HG03354 (cell line): Measurements from ENCODE around the gene BANF2.

ENCODE experiments used
- ATAC-seq: cut with Tn5 transposase; IDR thresholded peaks from one replicate; pipeline ENCODE4 v1.9.1; 2021; ENCODE audit warnings: mild to moderate bottlenecking; ENCODE audit not compliant: unreplicated experiment, poor library complexity, severe bottlenecking

BANF2 gene

DNA sequence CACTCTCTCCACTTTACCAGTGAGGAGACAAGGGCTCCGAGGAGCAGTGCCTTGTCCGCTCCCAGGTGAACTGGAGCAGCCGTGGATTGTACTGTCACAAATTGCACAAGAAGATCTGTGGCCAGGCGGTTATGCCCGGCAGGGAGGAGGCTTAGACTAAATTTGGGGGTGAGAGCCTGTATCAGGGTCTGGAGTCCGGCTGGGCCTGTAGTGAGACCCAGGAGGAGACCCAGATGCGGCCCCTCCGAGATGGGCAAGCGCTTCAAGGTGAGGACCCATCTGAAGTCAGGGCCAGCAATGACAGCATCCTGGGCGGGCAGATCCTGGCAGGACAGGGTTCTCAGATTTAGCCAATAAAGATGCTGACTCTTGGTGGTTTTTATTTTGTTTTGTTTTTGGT lies 27.6 kb downstream of the BANF2 start:
- ATAC-seq: no peak

DNA sequence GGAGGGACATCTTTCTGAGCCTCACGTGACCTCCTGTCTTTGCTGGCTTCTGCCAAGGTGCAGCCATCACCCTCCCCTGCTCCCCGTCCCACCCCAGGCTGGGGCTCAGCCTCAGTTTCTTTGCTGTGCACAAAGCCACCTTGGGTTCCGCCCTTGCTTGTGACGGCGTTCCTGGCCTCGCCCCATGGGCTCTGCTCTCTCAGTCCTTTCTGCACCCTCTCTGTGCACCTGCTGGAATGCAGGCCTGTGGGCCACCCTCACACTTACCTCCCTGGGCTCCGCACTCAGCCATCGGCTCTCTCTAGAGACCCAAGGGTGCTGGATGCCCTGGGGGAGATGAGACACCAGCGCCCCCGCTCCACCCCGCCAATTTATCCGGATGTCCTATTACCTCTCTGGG lies 28.3 kb downstream of the BANF2 start:
- no peak for ATAC-seq

DNA sequence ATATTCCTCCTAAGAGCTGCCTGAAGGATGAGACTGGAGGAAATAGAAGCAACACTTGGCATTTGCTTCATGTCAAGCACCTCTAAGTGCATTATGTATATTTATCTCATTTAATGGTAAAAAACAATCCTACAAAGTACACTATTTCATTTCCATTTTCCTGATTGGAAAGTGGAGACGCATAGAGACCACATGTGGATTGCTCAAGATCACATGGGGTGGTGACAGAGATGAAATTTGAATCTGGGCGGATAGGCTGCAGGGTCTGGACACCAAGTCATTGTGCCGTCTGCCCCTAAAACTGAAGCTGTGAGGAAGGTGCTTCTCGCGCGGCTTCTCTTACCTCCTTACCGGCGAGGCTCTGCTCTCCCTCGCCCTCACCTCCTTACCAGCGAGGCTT lies 30.3 kb downstream of the BANF2 start:
- ATAC-seq: no peak

DNA sequence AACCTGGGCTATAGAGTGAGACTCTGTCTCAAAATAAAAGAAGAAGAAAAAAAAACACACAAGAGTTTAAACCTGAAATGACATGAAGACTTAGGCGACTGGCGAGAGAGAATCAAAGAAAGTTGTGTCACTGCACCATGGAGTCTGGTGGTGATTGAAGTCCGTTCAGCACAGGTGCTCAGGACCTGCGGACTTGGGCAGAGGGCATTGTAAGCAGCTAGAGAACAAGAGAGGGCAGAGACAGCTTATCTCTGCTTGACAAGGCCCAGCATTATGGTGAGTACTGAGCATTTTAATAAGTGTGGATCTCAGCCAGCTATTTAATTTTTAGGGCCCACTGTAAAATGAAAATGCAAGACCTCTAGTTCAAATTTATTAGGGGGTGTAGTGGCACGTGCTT lies 31.5 kb downstream of the BANF2 start:
- ATAC-seq: no peak

DNA sequence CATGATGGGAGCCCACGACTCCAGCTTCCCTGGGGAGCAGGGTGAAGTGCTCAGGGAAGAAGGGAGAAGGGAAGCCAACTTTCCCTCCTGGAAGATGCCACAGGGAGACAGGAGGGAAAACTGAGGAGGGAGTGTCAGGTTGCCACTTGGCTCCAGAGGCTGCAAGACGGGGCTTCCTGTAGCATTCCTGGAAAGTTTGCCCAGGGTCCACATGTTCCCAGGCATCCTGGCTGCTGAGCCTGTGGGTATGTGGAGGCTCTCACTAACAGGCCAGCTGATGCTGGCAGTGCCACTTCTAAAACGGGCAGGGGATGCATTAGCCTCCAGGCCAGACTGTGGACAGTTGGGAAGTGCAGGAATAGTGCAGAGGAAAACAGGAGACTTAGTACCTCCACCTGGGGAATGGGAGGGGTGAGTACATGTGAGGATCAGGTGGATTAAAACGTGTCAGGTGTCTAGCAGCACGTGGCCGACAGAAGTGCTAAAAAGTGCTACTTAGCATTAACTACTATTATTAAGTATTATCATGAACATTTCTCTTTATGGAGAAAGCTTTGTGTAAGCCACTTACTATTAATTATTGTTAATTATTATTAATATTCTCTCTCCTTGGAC lies 33.2 kb downstream of the BANF2 start:
- ATAC-seq: no peak

DNA sequence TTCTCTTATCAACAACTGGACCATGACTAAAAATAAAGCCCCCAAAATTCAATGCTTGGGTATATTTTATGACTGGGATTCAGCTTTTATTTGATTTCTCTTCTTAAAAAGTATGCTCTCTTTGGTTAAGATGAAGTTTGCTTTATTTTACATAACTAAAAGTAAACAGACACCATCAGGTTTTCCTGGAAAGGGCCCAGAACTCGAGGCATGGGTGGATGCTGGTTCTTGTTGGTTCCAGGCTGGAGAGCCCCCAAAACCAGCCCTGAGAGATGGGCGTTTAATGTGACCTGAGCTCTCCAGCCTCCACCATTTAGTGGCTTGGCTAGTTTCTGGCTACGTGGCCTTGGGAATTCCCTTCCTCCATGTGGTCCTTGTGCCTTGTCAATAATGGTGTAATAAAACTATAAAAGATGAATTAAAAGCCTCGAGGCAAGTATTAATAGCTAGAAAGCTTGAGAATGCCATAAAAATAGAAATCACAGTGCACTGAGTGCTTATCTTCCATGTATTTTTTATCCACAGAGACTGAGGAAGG lies 34.1 kb downstream of the BANF2 start:
- ATAC-seq: no peak

DNA sequence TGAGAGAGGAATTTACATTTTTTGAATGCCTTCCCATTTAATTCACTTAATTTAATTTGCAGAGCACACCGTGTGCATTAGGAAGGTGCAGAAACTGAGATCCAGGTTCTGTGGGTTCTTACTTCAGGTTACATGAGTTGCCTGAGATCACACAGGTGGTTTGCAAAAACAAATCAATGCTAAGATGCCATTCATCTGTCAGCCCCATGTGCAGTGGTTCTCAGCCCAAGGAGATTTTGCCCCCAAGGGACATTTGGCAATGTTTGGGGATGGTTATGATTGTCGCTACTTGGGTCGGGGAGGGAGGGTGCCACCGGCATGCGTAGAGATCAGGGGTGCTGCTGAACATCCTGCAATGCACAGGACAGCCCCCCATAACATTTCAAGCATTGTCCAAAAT lies 34.6 kb downstream of the BANF2 start:
- ATAC-seq: no peak

DNA sequence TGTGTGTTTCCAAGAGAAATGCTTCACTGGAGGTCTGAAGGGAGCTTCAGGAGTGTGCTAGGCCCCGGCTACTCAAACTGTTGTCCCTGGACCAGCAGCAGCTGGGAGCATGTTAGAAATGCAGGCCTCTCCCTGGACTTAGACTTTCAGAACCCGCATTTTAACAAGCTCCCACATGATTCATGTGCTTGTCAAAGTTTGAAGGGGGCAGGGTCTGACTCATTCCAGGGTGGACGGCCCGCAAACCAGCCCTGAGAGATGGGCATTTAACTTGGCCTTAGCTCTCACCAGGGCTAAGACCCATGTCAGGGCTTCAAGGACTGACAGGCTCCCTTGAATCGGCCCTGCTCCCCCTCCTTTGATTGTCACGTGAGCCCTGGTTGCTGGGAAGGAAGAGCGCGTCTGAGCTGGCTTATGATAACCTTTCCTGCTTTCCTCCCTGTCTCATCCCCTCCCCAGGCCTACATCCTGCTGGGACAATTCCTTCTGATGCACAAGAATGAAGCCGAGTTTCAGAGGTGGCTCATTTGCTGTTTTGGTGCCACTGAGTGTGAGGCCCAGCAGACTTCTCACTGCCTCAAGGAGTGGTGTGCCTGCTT lies 35.5 kb downstream of the BANF2 start:
- ATAC-seq: no peak

DNA sequence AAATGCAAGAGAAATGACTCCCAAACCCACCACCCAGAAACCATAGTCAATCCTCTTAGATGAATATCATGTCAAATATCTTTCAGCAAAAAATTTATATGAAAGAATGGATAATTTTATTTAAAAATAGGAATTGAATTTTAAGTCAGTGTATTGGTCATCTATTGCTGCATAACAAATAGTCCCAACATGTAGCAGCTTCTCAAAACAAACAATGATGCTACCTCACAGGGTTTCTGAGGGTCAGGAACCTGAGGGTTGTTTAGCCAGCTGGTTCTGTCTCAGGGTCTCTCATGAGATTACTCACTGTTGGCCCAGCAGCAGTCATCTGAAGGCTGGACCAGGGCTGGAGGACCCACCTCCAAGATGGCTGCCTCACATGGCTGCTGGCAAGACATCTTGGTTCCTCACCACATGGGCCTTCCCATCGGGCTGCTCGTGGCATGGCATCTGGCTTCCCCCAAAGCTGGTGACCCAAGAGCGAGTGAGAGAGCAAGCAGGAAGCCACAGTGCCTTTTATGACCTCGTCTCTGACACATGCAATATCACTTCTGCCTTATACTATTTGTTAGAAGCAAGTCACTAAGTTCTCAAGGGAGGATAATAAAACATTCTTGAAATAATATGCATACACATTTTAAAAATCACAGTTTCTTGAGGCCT lies 36.3 kb downstream of the BANF2 start:
- no peak for ATAC-seq

DNA sequence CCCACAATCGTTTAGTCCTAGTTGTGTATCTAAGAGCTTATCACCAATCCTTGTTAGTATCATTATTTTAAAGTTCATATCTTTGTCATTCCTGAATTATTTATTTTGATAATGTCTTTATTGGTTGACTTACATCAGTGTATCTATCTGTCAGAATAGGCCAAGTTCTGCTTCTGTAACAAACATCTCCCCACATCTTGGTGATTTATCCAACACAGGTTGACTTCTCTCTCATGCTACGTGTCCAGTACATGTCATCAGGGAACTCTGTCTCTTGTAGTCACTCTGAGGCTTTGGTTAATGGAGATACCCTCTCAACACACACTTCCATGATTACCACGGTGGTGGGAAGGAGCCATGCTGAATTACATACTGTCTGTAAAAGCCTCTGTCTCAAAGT lies 38.4 kb downstream of the BANF2 start:
- no peak for ATAC-seq

DNA sequence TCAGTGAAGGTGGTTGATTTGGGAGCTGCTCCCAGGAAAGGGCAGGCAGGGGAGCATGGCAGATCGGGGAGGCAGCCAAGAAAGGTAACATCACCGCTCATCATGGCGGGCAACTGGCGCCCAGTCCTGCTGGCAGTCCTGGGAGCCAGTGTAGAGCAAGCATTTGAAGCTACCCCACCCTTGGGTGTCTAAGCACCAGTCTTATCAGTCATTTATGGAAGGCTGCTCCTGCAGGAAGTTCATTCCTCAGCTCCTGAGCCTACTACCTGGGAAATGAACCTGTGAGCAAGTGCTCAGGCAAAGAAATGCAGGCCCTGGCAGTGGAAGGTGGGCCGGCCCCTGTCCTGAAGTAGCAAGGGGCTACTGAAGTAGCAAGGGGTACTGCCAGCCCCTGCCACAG lies 41.5 kb downstream of the BANF2 start:
- no peak for ATAC-seq

DNA sequence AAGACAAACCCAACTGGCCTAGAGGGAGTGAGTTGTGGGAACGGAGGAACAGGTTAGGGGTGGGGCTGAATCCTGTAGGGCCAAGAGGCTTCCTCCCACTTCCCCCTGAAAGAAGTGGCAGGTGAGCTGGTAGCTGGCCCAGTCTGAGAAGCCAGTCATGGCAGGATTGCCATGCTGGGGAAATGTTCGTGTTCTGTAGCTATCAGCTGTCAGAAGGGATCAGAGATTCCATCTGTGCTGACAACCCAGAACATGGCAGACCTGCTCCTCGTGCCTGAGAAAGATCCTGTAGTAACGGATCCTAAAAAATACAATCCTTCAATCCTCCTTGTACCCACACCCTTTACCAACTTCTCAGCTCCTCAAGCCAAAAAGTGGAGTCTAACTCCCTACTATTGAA lies 43.0 kb downstream of the BANF2 start:
- no peak for ATAC-seq

DNA sequence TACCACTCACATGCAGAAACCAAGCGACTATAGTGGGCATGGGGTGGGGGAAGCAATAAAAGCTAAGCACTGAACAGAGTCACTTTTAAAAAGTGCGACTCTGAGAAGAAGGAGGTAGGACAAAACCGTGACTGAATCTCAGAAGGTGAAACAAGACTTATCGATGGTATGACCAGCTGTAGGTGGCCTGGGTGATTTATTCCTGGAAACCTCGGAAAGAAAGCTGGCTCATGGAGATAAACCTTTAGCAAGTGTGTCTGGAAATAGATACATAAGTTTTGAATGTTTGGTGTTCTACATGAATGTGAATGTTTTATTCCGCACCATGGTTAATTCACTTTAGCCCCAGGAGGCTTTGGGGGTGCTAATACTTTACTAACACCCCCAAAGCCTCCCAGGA lies 43.9 kb downstream of the BANF2 start:
- no peak for ATAC-seq

DNA sequence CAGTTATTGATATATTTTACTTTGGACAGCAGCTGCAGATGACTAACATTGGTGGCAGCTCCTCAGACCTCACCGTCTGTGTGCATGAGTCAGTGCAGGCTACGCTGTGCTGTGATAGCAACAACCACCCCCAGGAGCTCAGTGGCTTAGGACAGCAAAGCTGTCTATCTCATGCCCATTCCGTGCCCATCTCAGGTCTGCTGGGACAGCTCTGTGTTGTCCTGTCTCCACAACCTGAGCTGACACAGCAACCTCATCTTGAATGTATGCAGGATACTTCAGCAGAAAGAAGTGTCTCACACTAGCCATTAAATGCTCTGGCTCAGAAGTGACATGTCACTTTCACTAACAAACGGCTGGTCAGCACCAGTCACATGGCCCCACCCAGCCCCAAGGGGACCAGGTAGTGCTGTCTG lies 47.7 kb downstream of the BANF2 start:
- no peak for ATAC-seq

DNA sequence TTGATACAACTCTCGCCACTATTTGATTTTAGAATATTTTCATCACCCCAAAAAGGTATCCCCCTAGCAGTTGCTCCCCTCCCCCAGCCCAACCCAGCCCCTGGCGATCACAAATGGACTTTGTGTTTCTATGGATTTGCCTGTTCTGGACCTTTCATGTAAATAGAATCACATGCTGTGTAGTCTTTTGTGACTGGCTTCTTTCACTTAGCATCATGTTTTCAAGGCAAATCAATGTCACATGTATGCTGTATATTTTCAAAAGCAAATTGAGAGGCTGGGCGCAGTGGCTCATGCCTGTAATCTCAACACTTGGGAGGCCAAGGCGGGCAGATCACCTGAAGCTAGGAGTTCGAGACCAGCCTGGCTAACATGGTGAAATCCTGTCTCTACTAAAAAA lies 48.5 kb downstream of the BANF2 start:
- ATAC-seq: no peak

DNA sequence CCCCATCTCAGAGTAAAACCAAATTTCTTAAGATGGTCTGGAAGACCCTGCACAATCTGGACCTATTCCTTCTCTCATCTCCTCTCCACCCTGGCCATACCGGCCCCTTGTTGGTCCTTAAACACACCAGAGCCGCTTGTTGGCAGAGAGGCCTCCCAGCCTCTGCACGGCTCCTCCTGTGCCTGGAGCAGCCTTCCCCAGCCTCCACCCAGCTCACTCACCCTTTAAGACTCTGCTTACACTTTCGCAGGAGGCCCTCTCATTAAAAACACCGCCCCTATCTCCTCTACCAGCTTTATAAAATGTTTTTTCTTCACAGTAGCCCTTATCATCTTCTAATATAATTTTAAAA lies 49.8 kb downstream of the BANF2 start:
- ATAC-seq: no peak

DNA sequence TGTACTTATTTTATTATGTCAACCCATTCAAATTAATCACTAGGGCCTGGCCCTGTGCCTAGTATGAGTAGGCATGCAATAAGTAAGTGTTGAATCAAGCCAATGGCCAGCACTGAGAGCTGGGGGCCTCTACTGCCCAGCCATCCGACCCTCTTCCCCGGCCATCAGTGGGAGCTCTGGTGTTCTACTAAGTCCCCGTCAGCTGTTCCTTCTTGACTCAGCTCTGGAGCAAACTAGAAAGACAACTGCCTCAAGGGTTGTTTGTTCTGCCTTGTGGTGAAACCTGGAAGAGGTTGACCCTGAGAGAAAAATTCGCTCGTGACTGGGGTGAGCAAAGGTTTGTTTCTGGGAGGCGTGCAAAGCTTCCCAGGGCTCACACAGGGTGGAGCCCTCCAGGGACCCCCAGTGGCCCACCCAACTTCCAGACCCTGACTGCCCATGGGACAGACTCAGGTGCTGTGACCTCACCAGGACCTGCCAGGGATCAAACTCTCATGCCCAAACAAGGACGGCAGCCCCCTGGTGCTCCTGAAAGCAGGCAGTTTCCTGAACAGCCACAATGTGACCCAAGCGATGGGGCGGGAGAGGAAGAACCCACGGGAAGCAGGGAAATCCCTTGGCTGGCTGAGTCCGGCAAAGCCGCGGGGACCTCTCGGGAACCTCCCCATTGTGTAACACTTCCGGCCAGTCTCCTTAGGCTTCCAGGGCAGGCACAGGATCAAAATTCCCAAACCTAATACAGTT lies 50.4 kb downstream of the BANF2 start:
- ATAC-seq: no peak

DNA sequence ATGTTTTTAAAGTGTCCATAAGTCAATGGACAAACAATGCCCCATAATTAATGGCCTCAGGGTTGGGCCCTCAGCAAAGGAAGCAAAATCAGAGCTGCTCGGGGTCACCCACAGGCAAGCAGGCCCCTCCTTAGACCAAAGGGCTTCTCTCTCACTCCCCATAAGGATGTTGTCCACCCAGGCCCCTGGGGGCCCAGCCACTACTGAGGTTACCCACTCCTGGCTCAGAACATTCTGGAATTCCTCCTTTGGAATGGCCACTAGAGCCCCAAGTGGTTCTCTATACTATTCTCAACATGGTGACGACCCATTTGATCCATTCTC lies 50.9 kb downstream of the BANF2 start:
- ATAC-seq: no peak

DNA sequence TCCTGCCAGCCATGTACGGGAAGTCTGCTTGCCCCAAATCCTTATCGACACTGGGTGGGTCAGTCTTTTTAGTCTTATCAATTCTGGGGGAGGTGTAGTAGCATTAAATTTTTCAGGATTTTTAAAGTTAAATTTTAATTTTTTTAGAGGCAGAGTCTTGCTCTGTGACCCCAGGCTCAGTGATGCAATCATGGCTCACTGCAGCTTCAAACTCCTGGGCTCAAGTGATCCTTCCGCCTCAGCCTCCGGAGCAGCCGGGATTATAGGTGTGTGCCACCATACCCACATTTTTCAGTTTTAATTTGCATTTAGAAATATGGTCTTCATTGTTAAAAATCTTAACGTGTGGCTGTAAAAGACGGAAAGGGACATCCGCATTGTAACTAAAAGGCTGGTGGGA lies 51.9 kb downstream of the BANF2 start:
- no peak for ATAC-seq

DNA sequence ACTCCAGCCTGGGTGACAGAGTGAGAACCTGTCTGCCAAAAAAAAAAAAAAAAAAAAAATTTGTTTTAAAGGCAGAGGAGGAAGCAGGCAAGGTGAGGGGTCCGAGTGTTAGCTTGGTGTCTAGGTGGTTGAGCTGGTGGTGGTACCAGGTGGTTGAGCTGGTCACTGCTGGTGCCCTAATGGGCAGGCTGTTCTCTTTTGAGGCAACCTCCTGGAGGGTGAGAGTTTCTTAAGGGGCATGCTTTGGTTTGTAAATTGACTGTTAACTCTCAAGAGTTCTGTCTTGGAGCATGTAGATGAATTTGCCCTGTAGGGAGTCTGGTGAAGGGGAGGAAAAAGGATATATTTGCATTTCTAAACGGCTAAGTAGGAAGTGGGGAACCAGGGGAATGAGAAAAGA lies 52.7 kb downstream of the BANF2 start:
- no peak for ATAC-seq

DNA sequence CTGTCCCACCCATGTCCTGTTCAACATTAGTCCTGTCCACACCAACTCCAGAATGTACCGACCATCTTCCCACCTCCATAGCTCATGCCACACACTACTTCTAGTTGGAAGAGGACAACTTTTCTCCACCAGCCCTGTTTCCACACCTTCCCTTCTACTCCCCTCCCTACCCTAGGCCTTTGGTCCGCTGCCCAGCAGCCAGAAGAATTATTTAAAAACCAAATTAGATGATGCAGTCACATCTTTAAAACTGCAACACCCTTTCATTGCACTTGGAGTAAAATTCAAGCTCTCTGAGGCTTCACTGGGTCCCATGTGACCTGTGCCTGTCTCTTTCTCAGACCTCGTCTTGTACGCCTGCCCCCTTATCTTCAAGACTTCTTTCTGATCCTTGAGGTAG lies 53.8 kb downstream of the BANF2 start:
- ATAC-seq: no peak
